Osteocyte (in vitro differentiated cells): Measurements from ENCODE around the gene DAGLB. TPM values are rescaled to one million over a fixed set of nuclear protein-coding genes. Genes with fewer than 3 reads are reported as not detected.

Source experiments
- DNase-seq: peaks from one replicate; pipeline ENCODE4 v3.0.0; 2021; ENCODE audit warnings: mixed read lengths; ENCODE audit not compliant: unreplicated experiment; ENCODE audit errors: extremely low spot score
- H3K27ac Mint-ChIP-seq: one replicate; pipeline ENCODE4 v1.8.0; 2021; ENCODE audit warnings: mild to moderate bottlenecking, mixed read lengths; ENCODE audit not compliant: unreplicated experiment
- H3K27me3 Mint-ChIP-seq: one replicate; pipeline ENCODE4 v1.8.0; 2021; ENCODE audit warnings: mixed read lengths; ENCODE audit not compliant: unreplicated experiment
- H3K36me3 Mint-ChIP-seq: one replicate; pipeline ENCODE4 v1.8.0; 2021; ENCODE audit warnings: mixed read lengths; ENCODE audit not compliant: unreplicated experiment
- H3K4me1 Mint-ChIP-seq: one replicate; pipeline ENCODE4 v1.8.0; 2021; ENCODE audit warnings: mixed read lengths; ENCODE audit not compliant: unreplicated experiment
- H3K4me3 Mint-ChIP-seq: one replicate; pipeline ENCODE4 v1.8.0; 2021; ENCODE audit warnings: mild to moderate bottlenecking, moderate library complexity, mixed read lengths; ENCODE audit not compliant: unreplicated experiment
- H3K9me3 Mint-ChIP-seq: one replicate; pipeline ENCODE4 v1.8.0; 2021; ENCODE audit warnings: mixed read lengths; ENCODE audit not compliant: unreplicated experiment
- CTCF ChIP-seq: fragments of 200-600 bp; sonication (generic); IDR thresholded peaks from 2 replicates; pipeline ENCODE4 v1.5.0; 2021; ENCODE audit warnings: antibody characterized with exemption, mild to moderate bottlenecking, moderate library complexity
- total RNA-seq: library from RNA; stranded (reverse); gene quantifications from 2 replicates; pipeline ENCODE4 v1.2.1, GENCODE V29; 2021

DAGLB gene
- total RNA-seq, 1 donor from 2014 or later: 22.4 TPM

- H3K27ac Mint-ChIP-seq: peak overlapping the region; percentile 73
- peaks cover 30% of the 10 kb centered on the region for H3K36me3 Mint-ChIP-seq
- H3K4me3 Mint-ChIP-seq: no peak overlapping the region
- no peaks in the 10 kb centered on the region for H3K9me3 Mint-ChIP-seq
- DNase-seq: no peak
- peaks cover 32% of the 10 kb centered on the region for H3K4me1 Mint-ChIP-seq
- H3K27me3 Mint-ChIP-seq: no peaks in the 10 kb centered on the region
- no peak for TF ChIP-seq CTCF
Observed at GRCh38 chr7:6393667-6394056, 54.1 kb downstream of the DAGLB start.

GRCh38 chr7:6392712-6393666 is 54.8 kb downstream of the DAGLB start:
- TF ChIP-seq CTCF: no peak
- H3K4me3 Mint-ChIP-seq: no peak overlapping the region
- peaks cover 28% of the 10 kb centered on the region for H3K4me1 Mint-ChIP-seq
- no peak for DNase-seq
- no peaks in the 10 kb centered on the region for H3K9me3 Mint-ChIP-seq
- H3K36me3 Mint-ChIP-seq: peaks cover 33% of the 10 kb centered on the region
- peak overlapping the region; percentile 73 for H3K27ac Mint-ChIP-seq
- H3K27me3 Mint-ChIP-seq: no peaks in the 10 kb centered on the region

DNA sequence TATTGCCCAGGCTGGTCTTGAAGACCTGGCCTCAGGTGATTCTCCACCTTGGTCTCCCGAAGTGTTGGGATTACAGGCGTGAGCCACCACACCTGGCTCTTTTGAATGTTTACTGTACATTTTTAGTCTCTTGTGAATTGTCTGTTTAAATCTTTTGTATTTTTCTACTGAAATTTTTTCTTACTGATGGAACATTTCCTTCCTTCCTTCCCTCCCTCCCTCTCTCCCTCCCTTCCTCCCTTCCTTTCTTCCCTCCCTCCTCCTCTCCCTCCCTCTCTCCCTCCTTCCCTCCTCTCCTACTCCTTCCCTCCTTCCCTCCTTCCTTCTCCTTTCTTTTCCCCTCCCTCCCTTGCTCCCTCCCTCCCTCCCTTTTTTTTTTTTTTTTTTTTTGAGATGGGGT is 58.0 kb downstream of the DAGLB start:
- H3K4me3 Mint-ChIP-seq: no peak overlapping the region
- no peaks in the 10 kb centered on the region for H3K27me3 Mint-ChIP-seq
- peaks cover 26% of the 10 kb centered on the region for H3K36me3 Mint-ChIP-seq
- peaks cover 45% of the 10 kb centered on the region for H3K4me1 Mint-ChIP-seq
- no peaks in the 10 kb centered on the region for H3K9me3 Mint-ChIP-seq
- no peak for DNase-seq
- no peak overlapping the region for H3K27ac Mint-ChIP-seq
- no peak for TF ChIP-seq CTCF

GRCh38 chr7:6387734-6388294 is 59.9 kb downstream of the DAGLB start:
- Mint-ChIP-seq H3K36me3 (peaks cover 17% of the 10 kb centered on the region), H3K27ac (peak overlapping the region; percentile 28), H3K27me3 (no peaks in the 10 kb centered on the region), H3K4me1 (peaks cover 43% of the 10 kb centered on the region), H3K9me3 (no peaks in the 10 kb centered on the region), H3K4me3 (no peak overlapping the region)
- no peak for DNase-seq
- TF ChIP-seq CTCF: no peak

DNA sequence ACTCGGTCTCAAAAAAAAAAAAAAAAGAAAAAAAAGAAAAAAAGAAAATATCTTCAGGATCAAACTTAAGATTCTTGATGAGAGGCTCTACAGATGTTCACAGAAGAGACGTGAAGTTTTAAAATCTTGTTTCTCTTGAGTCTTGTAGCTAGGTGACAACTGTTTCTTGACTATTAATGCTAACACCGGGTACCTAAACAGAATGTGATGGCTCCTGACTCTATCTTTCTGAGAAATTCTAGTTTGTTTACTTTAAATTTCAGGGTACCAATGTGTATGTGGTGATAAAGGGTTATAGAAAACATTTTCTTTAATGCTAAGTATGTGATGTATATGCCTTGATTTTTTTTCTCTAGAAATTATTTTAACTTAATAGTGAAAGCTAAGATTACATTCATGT is 61.0 kb downstream of the DAGLB start:
- TF ChIP-seq CTCF: no peak
- H3K36me3 Mint-ChIP-seq: peaks cover 8% of the 10 kb centered on the region
- no peaks in the 10 kb centered on the region for H3K27me3 Mint-ChIP-seq
- H3K9me3 Mint-ChIP-seq: no peaks in the 10 kb centered on the region
- no peak for DNase-seq
- H3K4me1 Mint-ChIP-seq: peaks cover 50% of the 10 kb centered on the region
- H3K27ac Mint-ChIP-seq: peak overlapping the region; percentile 34
- no peak overlapping the region for H3K4me3 Mint-ChIP-seq
